K562 (cell line): Measurements from ENCODE around the gene BPTF. TPM values are rescaled to one million over a fixed set of nuclear protein-coding genes. Genes with fewer than 3 reads are reported as not detected.

Experiments used
- ARID2 ChIP-seq: fragments of 450-650 bp; IDR thresholded peaks from 2 replicates; pipeline ENCODE4 v1.6.1; 2017; ENCODE audit warnings: antibody characterized with exemption, mild to moderate bottlenecking
- FOXA1 ChIP-seq: fragments of 450-650 bp; IDR thresholded peaks from 2 replicates; pipeline ENCODE4 v1.6.1; 2016; ENCODE audit warnings: mild to moderate bottlenecking, borderline replicate concordance
- HCFC1 ChIP-seq: IDR thresholded peaks from 2 replicates; pipeline ENCODE4 v1.6.1; 2012; ENCODE audit warnings: low read depth, low read length, improper control_type of control experiment
- HNRNPL ChIP-seq: fragments of 200-400 bp; formaldehyde crosslinking; IDR thresholded peaks from 2 replicates; pipeline ENCODE4 v1.6.1; 2017; ENCODE audit warnings: low read depth, mild to moderate bottlenecking, low read length
- MED1 ChIP-seq: sonication (generic); formaldehyde crosslinking; IDR thresholded peaks from 2 replicates; pipeline ENCODE4 v1.8.1; 2023; ENCODE audit warnings: missing genetic modification reagents, borderline replicate concordance
- MTA2 ChIP-seq: fragments of 450-650 bp; IDR thresholded peaks from 2 replicates; pipeline ENCODE4 v1.6.1; 2016; ENCODE audit warnings: low read depth
- NRF1 ChIP-seq, 2 experiments: fragments of 450-650 bp; IDR thresholded peaks in 1 of 2; conservative IDR thresholded peaks in 1 of 2; 2 replicates each; pipeline ENCODE4 v1.6.1; 2014; ENCODE audit warnings: mild to moderate bottlenecking in 2 of 2
- POLR2A ChIP-seq: fragments of 450-650 bp; conservative IDR thresholded peaks from 2 replicates; pipeline ENCODE4 v1.6.1; 2016
- POLR2AphosphoS5 ChIP-seq: IDR thresholded peaks from 2 replicates; pipeline ENCODE4 v1.6.1; 2011; ENCODE audit warnings: mild to moderate bottlenecking, low read depth, low read length, moderate library complexity; ENCODE audit not compliant: control insufficient read depth, insufficient read depth
- PTBP1 ChIP-seq: fragments of 200-400 bp; formaldehyde crosslinking; IDR thresholded peaks from 2 replicates; pipeline ENCODE4 v1.6.1; 2017; ENCODE audit warnings: low read depth, low read length
- PYGO2 ChIP-seq: fragments of 450-650 bp; IDR thresholded peaks from 2 replicates; pipeline ENCODE4 v1.6.1; 2016; ENCODE audit warnings: mild to moderate bottlenecking, missing genetic modification characterization, moderate library complexity, missing compliant biosample characterization
- RAD21 ChIP-seq, 2 experiments: fragments of 250-450 bp in 1 of 2; fragments of 450-650 bp in 1 of 2; sonication (Bioruptor Pico) in 1 of 2; formaldehyde crosslinking in 1 of 2; IDR thresholded peaks in 1 of 2; conservative IDR thresholded peaks in 1 of 2; 2 replicates each; pipeline versions ENCODE4 v1.4.0 to v1.8.0; 2020 to 2022; ENCODE audit warnings: mild to moderate bottlenecking in 2 of 2, moderate library complexity in 1 of 2
- RBM14 ChIP-seq: fragments of 200-400 bp; formaldehyde crosslinking; IDR thresholded peaks from 2 replicates; pipeline ENCODE4 v1.6.1; 2018; ENCODE audit warnings: low read depth, mild to moderate bottlenecking, low read length, moderate library complexity, borderline replicate concordance; ENCODE audit not compliant: insufficient read depth
- SUPT5H ChIP-seq: fragments of 450-650 bp; IDR thresholded peaks from 2 replicates; pipeline ENCODE4 v1.6.1; 2016
- TAF9B ChIP-seq: fragments of 450-650 bp; IDR thresholded peaks from 2 replicates; pipeline ENCODE4 v1.6.1; 2018; ENCODE audit warnings: mild to moderate bottlenecking; ENCODE audit not compliant: partially characterized antibody
- ZNF561 ChIP-seq: fragments of 450-650 bp; formaldehyde crosslinking; conservative IDR thresholded peaks from 2 replicates; pipeline ENCODE4 v1.4.0; 2020; ENCODE audit warnings: mild to moderate bottlenecking, moderate library complexity
- ZNF77 ChIP-seq: fragments of 250-450 bp; sonication (Bioruptor Pico); IDR thresholded peaks from 2 replicates; pipeline ENCODE4 v1.5.0; 2020
- polyA plus RNA-seq, 8 experiments: library from polyadenylated mRNA; depleted of rRNA in 4 of 8; stranded (reverse) in 5 of 8; unstranded in 3 of 8; fragments of >200 nt; fragmentation: Nextera tagmentation in 2 of 8; fragmentation: Illumina TruSeq in 1 of 8; extraction: Ambion mirVana in 2 of 8; extraction: Trizol in 1 of 8; gene quantifications; 2 replicates each; pipeline versions ENCODE4 v1.2.1 to v1.2.3, GENCODE V29; 2011 to 2014; ENCODE audit warnings: inconsistent platforms in 1 of 8, missing spikeins in 1 of 8
- total RNA-seq, 7 experiments: library from RNA; depleted of rRNA in 6 of 7; stranded (reverse); fragments of >200 nt in 6 of 7; fragmentation: Illumina TruSeq in 2 of 7; extraction: Trizol in 2 of 7; gene quantifications; 2 replicates each; pipeline versions ENCODE4 v1.2.1 to v1.2.3, GENCODE V29; 2011 to 2021; ENCODE audit warnings: low replicate concordance in 1 of 7
- TF ChIP-seq, protein P1 (sequence below): fragments of 250-450 bp; sonication (Bioruptor Pico); IDR thresholded peaks from 2 replicates; pipeline ENCODE4 v1.8.0; 2022; ENCODE audit warnings: inconsistent platforms, mild to moderate bottlenecking, moderate library complexity, borderline replicate concordance
- TF ChIP-seq, protein P2 (sequence below): IDR thresholded peaks from 2 replicates; pipeline ENCODE4 v1.6.1; 2016; ENCODE audit warnings: missing genetic modification characterization, missing compliant biosample characterization
- TF ChIP-seq, protein P3 (sequence below): fragments of 250-450 bp; sonication (Bioruptor Pico); IDR thresholded peaks from 2 replicates; pipeline ENCODE4 v1.5.0; 2021
- TF ChIP-seq, protein P4 (sequence below): fragments of 150-350 bp; IDR thresholded peaks from 2 replicates; pipeline ENCODE4 v1.6.1; 2014; ENCODE audit warnings: low read depth, mild to moderate bottlenecking, low read length, borderline replicate concordance
- TF ChIP-seq, protein P5 (sequence below): fragments of 450-650 bp; formaldehyde crosslinking; IDR thresholded peaks from 2 replicates; pipeline ENCODE4 v1.4.0; 2020; ENCODE audit warnings: mild to moderate bottlenecking

The BPTF gene
- total and polyA plus RNA-seq, 9 of the 15 experiments (the other 6 are each of a cell fraction or from before 2014, with no cell fraction given): 12.5 to 52.1 (median 26.9) TPM

DNA sequence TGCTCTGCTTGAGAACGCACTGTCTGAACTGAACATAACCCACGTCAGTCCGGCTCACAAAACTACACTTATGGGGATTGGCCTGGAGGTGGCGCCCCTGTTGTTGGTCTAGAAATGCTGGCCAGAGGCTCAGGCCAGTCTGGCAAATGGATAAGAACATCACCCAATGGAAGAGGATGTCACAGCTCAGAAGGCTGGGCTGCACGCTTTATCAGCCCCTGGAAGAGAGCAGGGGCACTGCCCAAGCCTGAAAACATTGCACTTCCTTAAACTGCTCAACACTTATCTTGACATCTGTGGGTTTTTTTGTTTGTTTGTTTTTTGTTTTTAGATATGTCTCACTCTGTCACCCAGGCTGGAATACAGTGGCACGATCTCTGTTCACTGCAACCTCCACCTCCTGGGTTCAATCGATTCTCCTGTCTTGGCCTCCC lies 24.8 kb upstream of the BPTF start (continued):
- TF ChIP-seq, protein P1, sequence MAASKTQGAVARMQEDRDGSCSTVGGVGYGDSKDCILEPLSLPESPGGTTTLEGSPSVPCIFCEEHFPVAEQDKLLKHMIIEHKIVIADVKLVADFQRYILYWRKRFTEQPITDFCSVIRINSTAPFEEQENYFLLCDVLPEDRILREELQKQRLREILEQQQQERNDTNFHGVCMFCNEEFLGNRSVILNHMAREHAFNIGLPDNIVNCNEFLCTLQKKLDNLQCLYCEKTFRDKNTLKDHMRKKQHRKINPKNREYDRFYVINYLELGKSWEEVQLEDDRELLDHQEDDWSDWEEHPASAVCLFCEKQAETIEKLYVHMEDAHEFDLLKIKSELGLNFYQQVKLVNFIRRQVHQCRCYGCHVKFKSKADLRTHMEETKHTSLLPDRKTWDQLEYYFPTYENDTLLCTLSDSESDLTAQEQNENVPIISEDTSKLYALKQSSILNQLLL: no peak
- TF ChIP-seq RAD21 (CRISPR knock-in tag; conservative IDR thresholded peaks at IDR 0.05 in 1 of 2, IDR thresholded peaks at IDR 0.05 in 1 of 2): peak; percentile 74 to 81
- TF ChIP-seq POLR2AphosphoS5: no peak
- TF ChIP-seq, protein P2, sequence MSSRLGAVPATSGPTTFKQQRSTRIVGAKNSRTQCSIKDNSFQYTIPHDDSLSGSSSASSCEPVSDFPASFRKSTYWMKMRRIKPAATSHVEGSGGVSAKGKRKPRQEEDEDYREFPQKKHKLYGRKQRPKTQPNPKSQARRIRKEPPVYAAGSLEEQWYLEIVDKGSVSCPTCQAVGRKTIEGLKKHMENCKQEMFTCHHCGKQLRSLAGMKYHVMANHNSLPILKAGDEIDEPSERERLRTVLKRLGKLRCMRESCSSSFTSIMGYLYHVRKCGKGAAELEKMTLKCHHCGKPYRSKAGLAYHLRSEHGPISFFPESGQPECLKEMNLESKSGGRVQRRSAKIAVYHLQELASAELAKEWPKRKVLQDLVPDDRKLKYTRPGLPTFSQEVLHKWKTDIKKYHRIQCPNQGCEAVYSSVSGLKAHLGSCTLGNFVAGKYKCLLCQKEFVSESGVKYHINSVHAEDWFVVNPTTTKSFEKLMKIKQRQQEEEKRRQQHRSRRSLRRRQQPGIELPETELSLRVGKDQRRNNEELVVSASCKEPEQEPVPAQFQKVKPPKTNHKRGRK: no peak
- TF ChIP-seq HNRNPL: peak; percentile 66; the same call in 1 of the 2 replicates
- TF ChIP-seq, protein P3, sequence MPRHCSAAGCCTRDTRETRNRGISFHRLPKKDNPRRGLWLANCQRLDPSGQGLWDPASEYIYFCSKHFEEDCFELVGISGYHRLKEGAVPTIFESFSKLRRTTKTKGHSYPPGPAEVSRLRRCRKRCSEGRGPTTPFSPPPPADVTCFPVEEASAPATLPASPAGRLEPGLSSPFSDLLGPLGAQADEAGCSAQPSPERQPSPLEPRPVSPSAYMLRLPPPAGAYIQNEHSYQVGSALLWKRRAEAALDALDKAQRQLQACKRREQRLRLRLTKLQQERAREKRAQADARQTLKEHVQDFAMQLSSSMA: no peak
- TF ChIP-seq, protein P4, sequence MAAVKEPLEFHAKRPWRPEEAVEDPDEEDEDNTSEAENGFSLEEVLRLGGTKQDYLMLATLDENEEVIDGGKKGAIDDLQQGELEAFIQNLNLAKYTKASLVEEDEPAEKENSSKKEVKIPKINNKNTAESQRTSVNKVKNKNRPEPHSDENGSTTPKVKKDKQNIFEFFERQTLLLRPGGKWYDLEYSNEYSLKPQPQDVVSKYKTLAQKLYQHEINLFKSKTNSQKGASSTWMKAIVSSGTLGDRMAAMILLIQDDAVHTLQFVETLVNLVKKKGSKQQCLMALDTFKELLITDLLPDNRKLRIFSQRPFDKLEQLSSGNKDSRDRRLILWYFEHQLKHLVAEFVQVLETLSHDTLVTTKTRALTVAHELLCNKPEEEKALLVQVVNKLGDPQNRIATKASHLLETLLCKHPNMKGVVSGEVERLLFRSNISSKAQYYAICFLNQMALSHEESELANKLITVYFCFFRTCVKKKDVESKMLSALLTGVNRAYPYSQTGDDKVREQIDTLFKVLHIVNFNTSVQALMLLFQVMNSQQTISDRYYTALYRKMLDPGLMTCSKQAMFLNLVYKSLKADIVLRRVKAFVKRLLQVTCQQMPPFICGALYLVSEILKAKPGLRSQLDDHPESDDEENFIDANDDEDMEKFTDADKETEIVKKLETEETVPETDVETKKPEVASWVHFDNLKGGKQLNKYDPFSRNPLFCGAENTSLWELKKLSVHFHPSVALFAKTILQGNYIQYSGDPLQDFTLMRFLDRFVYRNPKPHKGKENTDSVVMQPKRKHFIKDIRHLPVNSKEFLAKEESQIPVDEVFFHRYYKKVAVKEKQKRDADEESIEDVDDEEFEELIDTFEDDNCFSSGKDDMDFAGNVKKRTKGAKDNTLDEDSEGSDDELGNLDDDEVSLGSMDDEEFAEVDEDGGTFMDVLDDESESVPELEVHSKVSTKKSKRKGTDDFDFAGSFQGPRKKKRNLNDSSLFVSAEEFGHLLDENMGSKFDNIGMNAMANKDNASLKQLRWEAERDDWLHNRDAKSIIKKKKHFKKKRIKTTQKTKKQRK: no peak
- no peak for TF ChIP-seq SUPT5H
- TF ChIP-seq ARID2: 0 out of 2 replicates have a peak, but pooled peaks have one; percentile 42
- no peak for TF ChIP-seq RBM14
- TF ChIP-seq TAF9B: no peak
- TF ChIP-seq FOXA1: no peak
- TF ChIP-seq PYGO2 (tag): no peak
- no peak for TF ChIP-seq ZNF77
- TF ChIP-seq HCFC1: no peak
- no peak for TF ChIP-seq MED1
- no peak for TF ChIP-seq MTA2
- TF ChIP-seq, protein P5, sequence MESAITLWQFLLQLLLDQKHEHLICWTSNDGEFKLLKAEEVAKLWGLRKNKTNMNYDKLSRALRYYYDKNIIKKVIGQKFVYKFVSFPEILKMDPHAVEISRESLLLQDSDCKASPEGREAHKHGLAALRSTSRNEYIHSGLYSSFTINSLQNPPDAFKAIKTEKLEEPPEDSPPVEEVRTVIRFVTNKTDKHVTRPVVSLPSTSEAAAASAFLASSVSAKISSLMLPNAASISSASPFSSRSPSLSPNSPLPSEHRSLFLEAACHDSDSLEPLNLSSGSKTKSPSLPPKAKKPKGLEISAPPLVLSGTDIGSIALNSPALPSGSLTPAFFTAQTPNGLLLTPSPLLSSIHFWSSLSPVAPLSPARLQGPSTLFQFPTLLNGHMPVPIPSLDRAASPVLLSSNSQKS (CRISPR knock-in tag): no peak
- no peak for TF ChIP-seq POLR2A
- no peak for TF ChIP-seq PTBP1
- no peak for TF ChIP-seq ZNF561 (CRISPR knock-in tag)
- TF ChIP-seq NRF1 (conservative IDR thresholded peaks at IDR 0.05 in 1 of 2, IDR thresholded peaks at IDR 0.05 in 1 of 2): 0 out of 4 replicates have a peak, but pooled peaks of 1 of the 2 experiments have one; percentile 18
